OCI-M2 (cell line): ENCODE measurements around the gene ALX1.
"Not testable (repeated sequence)": the region's sequence is repeated elsewhere in the genome, so short reads cannot be mapped to it uniquely, and the experiment has no call there.

Experiments used
- DNase-seq: peaks from one replicate; lab custom pipeline; 2025; ENCODE audit not compliant: unreplicated experiment; lab: John Stamatoyannopoulos, UW

Gene ALX1

DNA sequence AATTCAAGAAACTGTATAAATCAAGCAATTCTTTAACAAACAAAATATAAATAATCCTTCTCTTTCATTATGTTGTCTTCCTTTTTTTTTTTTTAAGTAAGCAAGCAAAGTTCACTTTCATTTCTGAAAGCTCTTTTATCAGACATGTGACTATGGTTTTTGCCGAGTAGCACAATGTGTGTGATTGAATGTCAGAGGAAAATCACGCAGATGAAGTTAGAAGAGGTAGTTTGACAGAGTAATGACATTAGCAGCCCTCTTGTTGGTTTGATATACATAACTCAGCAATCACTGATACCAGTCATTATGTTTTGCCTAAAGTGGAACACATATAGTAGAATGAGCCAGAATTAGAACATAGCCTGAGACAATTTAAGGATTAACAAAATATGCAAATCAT lies 19.0 kb downstream of the ALX1 start:
- DNase-seq, result no peak

DNA sequence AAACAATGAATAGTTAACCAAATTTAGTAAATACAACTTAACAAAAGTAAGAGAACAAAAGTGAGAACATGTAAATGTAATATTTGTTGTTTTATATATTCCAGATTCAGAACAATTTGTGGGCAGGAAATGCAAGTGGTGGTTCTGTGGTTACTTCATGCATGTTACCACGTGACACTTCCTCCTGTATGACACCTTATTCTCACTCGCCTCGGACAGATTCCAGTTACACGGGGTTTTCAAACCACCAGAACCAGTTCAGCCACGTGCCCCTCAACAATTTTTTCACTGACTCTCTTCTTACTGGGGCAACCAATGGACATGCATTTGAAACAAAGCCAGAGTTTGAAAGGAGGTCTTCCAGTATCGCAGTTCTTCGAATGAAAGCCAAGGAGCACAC lies 21.0 kb downstream of the ALX1 start:
- DNase-seq, result no peak

DNA sequence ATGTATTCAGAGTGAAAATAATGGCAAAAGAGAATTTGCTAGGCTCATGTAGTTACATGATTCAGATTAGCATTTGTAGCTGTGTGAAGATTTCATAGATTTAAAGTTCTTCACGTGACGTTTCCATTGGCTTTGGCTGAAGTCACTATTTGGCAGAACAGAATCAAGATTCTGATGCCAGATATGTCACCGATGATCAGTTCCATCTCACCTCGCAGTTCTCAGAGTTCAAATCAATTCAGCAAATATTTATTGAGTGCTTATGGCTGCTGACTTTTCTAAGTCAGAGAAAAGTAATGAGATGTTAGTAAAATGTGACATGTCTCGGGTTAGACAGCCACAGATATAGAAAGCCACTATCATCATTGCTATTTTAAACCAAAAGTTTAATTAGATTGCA lies 28.4 kb downstream of the ALX1 start:
- no peak for DNase-seq

DNA sequence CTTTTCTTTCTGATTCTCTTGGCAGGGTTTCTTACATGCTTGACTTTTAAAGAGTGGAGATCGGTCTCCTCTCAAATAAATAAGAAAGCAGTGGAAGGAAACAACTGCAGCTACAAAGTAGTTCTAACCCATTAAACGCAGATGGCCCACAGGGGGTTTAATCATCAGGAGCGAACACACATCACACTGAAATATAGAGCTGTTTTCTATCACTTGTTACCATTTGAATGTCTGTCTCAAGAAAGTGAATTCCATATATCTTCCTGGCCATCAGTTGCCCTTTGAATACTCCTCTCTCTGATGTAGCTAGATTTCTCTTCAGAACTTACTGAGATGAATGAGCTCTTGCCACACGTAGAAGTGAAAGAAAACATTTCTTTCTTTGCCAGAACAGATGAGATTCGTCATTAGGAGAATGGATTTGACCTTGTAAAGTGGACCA lies 29.1 kb downstream of the ALX1 start:
- no peak for DNase-seq

DNA sequence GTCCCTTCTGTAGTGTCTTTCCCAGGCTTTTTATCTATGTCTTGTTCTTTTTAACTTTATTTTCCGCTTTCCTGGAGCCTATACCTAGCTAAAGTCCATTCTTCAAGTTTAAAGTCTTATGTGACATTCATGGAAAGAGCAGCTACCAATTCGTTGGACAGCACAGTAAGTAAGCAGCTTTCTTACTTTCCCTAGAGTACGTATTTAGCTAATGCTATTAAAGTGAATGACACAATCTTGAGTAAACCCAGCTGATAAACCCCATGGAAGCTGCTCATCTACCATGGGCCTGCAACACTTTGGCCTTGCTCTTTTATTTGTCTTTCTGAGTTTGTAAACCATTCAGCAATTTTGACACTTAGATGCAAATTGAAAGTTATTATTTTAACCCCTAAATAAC lies 30.0 kb downstream of the ALX1 start:
- no peak for DNase-seq

DNA sequence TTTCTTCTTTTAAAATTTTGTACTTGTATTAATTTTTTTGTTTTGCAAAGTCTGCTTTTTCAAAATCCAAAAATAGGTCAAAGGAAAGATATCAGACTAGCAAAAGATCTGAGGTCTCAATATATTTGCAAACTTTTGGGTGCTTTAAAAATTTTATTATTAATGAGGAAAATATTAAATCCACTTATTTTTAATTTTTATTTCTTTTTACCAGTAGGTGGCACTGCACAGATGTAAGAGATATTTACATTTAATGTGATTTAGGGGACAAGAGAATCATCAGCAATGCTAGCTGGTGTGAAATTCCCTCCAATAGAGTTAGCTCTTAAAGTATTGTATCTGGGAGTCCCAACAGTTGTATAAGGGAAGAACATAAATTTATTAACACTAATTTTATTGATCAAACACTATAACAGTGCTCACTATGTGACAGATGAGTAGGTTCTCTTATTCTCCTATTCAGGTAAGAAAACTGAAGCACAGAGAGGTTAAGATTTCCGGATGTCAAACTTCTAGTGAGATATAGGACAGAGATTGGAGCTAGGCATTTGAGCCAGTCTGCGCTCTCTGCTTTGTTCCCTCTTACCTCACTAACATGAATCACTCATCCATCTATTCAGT lies 30.5 kb downstream of the ALX1 start:
- no peak for DNase-seq

DNA sequence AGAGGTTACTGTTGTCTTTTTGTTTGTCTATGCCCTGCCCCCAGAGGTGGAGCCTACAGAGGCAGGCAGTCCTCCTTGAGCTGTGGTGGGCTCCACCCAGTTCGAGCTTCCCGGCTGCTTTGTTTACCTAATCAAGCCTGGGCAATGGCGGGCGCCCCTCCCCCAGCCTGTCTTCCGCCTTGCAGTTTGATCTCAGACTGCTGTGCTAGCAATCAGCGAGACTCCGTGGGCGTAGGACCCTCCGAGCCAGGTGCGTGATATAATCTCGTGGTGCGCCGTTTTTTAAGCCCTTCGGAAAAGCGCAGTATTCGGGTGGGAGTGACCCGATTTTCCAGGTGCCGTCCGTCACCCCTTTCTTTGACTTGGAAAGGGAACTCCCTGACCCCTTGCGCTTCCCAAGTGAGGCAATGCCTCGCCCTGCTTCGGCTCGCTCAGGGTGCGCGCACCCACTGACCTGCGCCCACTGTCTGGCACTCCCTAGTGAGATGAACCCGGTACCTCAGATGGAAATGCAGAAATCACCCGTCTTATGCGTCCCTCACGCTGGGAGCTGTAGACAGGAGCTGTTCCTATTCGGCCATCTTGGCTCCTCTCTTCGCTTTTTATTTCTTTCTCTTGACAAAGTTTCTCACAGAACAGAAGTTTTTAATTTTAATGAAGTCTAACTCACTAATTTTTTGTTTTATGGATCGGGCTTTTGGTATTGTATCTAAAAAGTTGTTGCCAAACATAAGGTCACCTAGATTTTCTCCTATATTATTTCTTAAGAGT lies 38.0 kb downstream of the ALX1 start:
- not testable (repeated sequence) for DNase-seq

DNA sequence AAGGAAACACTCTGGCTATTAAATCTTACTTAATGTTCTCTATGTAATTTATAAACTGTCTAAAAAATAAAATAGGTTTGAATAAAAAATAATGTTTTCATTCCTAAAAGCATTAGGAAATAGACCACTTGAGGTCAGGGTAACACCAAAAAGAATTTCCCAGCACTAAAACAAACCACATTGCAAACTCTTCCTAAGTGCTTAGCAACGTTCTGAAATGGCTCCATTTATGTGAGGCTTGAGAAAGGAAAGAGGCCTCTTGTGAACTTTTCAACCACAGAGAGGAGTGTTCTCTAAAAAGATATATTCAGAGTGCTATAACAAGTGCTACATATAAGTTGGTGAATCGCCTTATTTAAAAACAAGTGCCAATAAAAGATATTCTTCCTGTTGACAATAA lies 42.7 kb downstream of the ALX1 start:
- DNase-seq, result no peak

GRCh38 chr12:85325442-85325841 lies 45.4 kb downstream of the ALX1 start:
- DNase-seq, result no peak

- DNase-seq, result no peak
These were observed 49.9 kb downstream of the ALX1 start for GRCh38 chr12:85329913-85330312.

DNA sequence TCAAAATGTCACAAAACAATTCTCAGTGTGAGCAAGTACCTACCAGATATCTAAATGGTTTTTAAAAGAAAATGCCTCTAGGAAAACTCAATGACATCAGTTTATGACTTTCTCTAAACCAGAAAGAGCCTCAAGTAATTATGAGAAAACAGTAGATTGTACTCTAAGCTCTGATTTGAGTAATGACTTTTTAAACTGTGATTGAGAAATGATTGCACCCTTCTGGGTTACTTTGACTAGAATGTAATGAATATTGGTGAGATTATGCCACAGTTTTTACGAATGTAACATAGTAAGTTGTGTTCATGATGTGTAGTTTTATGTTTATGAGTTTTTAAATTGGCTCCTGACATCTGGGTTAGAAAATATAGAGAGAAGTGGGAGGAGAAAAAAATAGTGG lies 68.8 kb downstream of the ALX1 start:
- no peak for DNase-seq

GRCh38 chr12:85350356-85350755 lies 70.3 kb downstream of the ALX1 start:
- no peak for DNase-seq
